ENCODE measurements around the gene KCNQ5.

DNA sequence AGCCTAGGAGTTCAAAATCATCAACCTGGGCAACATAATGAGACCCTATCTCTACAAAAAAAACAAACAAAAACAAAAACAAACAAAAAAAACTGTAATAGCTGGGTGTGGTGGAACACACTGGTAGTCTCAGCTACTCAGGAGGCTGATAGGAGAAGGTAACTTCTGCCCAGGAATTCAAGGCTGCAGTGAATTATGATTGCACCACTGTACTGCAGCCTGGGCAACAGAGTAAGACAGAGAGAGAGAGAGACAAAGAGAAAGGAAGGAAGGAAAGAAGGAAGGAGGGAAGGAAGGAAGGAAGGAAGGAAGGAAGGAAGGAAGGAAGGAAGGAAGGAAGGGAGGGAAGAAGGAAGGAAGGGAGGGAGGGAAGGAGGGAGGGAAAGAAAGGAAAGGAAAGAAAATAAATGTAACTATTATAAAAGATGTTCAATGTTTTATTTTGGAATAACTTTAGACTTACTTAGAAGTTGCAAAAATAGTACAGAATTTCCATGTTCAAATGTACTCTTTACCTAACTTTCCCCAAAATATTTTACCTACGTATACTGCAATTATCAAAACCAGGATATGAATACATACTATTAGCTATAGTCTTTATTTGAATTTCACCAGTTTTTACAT, 428.2 kb downstream of the KCNQ5 start:
- TF ChIP-seq, protein P1, sequence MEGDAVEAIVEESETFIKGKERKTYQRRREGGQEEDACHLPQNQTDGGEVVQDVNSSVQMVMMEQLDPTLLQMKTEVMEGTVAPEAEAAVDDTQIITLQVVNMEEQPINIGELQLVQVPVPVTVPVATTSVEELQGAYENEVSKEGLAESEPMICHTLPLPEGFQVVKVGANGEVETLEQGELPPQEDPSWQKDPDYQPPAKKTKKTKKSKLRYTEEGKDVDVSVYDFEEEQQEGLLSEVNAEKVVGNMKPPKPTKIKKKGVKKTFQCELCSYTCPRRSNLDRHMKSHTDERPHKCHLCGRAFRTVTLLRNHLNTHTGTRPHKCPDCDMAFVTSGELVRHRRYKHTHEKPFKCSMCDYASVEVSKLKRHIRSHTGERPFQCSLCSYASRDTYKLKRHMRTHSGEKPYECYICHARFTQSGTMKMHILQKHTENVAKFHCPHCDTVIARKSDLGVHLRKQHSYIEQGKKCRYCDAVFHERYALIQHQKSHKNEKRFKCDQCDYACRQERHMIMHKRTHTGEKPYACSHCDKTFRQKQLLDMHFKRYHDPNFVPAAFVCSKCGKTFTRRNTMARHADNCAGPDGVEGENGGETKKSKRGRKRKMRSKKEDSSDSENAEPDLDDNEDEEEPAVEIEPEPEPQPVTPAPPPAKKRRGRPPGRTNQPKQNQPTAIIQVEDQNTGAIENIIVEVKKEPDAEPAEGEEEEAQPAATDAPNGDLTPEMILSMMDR (IDR thresholded peaks at IDR 0.05; ENCODE audit: insufficient read depth, low read length, poor library complexity, severe bottlenecking), result no peak
- TF ChIP-seq EZH2phosphoT487 (conservative IDR thresholded peaks at IDR 0.05; ENCODE audit: low read length), result no peak

Measured in SU-DHL-6 (cell line).